GM12874 (cell line): Measurements from ENCODE around the gene DIPK1C.

Experiments
- CTCF ChIP-seq: IDR thresholded peaks from 2 replicates; pipeline ENCODE4 v1.5.1; 2011; ENCODE audit warnings: low read depth, mild to moderate bottlenecking, control low read depth, low read length, moderate library complexity; ENCODE audit not compliant: insufficient read depth

DIPK1C gene

GRCh38 chr18:74457043-74457724 lies at the start of gene DIPK1C:
TSS of gene DIPK1C (minus strand) at chr18:74457308. CDS start at chr18:74457259, 49 bp downstream.
- no peak for TF ChIP-seq CTCF

- TF ChIP-seq CTCF: no peak
These were observed 49.5 kb upstream of the DIPK1C start for GRCh38 chr18:74506448-74507084.

- no peak for TF ChIP-seq CTCF
These were observed 48.7 kb upstream of the DIPK1C start for GRCh38 chr18:74505776-74506175.

GRCh38 chr18:74503137-74503536 lies 46.0 kb upstream of the DIPK1C start:
- no peak for TF ChIP-seq CTCF

GRCh38 chr18:74501386-74501785 lies 44.3 kb upstream of the DIPK1C start:
- no peak for TF ChIP-seq CTCF

- no peak for TF ChIP-seq CTCF
These were observed 43.3 kb upstream of the DIPK1C start for GRCh38 chr18:74500372-74500771.

GRCh38 chr18:74499633-74500032 lies 42.5 kb upstream of the DIPK1C start:
- TF ChIP-seq CTCF: no peak
